HG02610 (cell line): ENCODE data around the gene NOSIP.
A peak's percentile ranks its signal among the peaks of the same experiment; 100 is the strongest.
"Not testable (repeated sequence)": the region's sequence is repeated elsewhere in the genome, so short reads cannot be mapped to it uniquely, and the experiment has no call there.

ENCODE experiments used
- ATAC-seq: cut with Tn5 transposase; IDR thresholded peaks from one replicate; pipeline ENCODE4 v1.9.1; 2021; ENCODE audit warnings: mild to moderate bottlenecking, moderate library complexity; ENCODE audit not compliant: unreplicated experiment

Gene NOSIP, protein sequence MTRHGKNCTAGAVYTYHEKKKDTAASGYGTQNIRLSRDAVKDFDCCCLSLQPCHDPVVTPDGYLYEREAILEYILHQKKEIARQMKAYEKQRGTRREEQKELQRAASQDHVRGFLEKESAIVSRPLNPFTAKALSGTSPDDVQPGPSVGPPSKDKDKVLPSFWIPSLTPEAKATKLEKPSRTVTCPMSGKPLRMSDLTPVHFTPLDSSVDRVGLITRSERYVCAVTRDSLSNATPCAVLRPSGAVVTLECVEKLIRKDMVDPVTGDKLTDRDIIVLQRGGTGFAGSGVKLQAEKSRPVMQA

DNA sequence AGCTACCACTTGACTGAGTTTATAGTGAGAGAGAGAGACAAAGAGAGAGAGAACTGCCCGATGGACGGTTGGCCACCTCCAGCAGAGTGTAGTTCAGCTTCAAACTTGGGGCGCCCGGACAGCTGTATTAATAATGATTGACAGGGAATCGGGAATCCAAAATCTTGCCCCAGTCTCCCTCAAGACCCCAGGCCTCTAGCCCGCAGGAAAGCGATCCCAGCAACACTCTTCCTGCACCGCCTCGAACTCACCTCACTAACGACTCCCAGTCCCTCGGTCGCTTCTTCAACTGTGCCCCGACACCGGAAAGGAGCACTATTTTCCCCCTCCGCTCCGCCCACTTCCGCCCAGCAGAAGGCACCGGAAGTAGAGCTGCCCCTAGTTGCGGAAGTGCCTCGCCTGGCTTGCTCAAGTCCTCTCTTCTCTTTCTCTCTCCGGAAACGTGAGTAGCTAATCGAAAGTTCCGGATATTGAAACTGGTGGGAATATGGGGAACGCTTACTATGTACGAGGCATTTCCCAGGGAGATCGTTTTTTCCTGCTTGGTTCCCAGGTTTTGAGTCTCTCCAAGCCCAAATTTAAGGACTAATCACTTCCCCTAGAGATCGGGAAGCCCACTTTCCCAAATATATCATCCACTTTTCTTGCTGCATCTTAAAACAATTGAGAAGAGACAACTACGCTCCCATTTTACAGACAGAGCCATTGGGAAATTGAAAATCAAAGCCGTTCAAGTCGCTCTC, at the start of gene NOSIP:
Gene NOSIP, minus strand, starts transcription at position 293 of the 743 bp plus-strand sequence. CDS start 19,865 bp downstream, outside the sequence.
- ATAC-seq, result peak; percentile 85

DNA sequence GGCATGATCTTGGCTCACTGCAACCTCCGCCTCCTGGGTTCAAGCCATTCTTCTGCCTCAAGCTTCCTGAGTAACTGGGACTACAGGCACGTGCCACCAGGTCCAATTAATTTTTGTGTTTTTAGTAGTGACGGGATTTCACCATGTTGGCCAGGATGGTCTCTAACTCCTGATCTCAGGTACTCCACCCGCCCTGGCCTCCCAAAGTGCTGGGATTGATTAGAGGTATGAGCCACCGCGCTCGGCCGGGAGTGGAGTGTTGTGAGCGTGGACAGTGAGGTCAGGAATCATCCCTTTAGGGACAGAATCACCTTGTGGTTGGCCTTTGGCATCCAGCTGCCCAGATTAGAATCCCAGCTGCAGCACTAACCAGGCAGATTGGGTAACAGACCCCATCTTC, 49.3 kb upstream of the NOSIP start:
- no peak for ATAC-seq

DNA sequence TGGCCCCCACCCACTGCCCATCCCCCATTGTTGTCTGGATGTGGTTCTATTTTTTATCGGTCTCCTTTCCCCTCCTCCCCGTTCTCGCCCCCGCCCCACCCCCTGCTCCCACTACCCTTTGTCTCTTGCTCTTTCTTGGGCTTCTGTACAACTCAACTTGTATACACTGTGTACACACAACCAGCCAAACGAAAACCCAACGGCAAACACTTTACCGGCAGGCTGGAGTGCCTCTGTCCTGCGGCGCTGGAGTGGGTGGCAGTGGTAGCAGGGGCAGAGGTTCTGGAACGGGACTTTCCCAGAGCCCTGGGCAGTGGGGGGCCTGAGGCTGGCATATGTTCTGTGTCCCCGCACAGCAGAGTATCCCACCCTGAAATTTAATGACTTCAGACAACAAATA, 45.9 kb upstream of the NOSIP start:
- no peak for ATAC-seq

DNA sequence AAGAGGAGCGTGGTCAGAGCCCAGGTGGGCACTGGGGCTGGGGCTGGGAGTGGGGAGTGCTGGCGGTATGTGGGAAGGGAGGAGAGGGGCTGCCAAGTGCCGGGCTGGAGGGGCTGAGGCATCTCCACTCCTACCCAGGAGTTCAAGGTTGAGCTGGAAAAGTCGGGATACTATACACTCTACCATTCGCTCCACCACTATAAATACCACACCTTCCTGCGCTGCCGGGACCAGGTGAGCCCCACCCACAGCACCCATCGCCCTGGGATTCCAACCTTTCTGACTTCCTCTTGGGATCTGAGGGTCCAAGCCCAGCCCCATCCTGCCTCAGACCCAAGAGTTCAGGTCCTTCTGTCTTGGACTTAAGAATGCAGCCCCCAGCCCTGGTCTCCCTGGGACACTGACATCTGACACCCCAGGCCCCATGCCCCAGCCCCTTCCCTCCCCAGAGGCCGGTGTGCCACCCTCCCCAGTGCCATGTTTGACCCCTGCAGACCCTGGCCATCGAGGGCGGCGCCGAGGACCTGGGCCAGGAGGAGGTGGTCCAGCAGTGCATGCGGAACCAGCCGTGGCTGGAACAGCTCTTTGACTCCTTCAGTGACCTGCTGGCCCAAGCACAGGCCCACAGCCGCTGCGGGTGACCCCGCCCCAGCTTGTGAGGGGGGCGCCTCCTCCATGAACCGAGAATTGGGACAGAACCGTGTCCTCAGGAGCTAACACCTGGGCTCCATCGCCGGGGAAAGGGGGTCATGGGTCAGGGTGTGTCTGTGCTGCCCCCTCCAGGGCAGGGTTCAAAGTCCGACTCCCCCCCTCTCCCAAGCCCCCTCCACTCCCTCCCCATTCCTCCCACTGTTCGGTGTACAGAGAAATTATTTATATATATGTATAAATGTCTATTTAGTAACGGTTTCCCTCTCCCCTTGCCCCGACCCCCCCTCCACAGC, 44.9 kb upstream of the NOSIP start:
- ATAC-seq, result no peak

DNA sequence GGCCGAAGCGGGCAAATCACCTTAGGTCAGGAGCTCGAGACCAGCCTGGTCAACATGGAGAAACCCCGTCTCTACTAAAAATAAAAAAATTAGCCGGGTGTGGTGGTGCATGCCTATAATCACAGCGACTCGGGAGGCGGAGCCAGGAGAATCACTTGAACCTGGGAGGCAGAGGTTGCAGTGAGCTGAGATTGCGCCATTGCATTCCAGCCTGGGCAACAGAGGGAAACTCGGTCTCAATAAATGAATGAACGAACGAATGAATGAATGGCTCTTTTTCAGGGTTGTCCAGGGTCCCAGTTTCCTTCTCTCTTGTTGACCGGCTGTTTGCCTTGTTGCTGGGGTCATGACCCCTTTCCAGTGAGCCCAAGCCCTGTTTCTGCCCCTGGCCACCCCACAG, 37.5 kb upstream of the NOSIP start:
- not testable (repeated sequence) for ATAC-seq

DNA sequence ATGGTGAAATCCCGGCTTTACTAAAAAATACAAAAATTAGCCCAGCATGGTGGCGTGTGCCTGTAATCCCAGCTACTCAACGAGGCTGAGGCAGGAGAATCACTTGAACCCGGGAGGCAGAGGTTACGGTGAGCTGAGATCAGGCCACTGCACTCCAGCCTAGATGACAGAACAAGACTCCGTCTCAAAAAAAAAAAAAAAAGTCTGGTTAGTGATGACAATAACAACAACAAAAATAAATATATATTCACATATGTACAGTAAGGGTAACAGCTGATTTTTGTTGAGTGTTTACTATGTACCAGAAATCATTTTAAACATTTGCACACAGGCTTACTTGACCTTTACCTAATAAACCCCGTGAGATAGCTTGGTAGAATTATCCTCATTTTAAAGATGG, 36.6 kb upstream of the NOSIP start:
- no peak for ATAC-seq

DNA sequence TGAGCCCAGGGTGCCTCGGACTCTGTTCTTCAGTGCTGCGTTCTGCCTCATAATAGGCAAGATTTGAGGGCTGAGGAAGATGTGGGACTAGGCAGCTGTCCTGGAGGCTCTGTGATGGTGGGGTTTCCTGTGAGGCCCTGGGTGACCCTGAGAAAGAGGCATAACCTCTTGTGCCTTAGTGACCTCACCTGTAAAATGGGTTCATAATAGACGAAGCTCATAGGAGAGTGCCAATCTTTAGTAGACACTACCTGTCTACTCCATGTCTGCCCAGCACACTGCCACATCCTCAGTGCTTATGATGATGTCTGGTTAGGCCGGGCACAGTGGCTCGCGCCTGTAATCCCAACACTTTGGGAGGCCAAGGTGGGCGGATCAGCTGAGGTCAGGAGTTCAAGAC, 36.2 kb upstream of the NOSIP start:
- ATAC-seq, result no peak

DNA sequence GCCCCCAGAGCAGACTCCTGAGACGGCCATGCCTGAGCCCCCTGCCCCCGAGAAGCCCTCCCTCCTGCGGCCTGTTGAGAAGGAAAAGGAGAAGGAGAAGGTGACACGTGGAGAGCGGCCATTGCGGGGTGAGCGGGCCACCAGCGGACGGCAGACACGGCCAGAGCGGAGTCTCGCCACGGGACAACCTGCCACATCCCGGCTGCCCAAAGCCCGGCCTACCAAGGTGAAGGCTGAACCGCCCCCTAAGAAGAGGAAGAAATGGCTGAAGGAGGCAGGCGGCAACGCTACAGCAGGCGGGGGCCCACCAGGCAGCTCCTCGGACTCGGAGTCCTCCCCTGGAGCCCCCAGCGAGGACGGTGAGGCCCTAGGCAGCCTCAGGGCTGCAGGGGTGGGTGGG, 35.5 kb upstream of the NOSIP start:
- ATAC-seq, result no peak

DNA sequence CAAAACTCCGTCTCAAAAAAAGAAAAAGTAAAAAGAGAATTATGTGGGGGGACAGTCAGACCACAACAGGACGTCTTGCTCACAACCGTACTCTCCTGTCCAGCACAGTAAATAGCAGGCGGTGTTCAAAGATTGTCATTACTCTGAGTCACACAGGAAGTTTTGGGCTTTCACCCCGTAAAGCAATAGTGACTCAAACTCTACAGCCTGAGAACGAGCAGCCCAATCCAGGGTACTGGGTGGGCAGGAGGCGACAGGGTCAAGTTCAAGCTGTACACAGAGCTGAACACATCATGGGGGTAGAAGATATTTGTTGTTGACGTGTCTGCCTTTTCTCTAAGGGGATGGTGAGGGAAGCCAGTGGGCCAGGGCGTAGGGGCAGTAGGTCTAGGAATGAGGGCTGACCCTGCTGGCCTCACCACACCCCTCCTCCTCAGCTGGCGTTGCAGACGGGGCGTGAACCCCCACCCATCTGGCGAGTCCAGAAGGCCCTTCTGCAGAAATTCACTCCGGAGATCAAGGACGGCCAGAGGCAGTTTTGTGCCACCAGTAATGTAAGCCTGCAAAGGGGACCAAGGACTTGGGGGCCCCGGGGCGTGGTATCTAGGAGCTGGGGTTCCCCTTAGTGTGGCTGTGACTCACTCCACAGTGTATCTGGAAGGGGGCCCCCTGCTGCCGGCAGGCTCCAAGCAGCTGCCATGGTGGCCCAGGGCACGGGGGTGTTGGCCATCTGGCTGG, 33.9 kb upstream of the NOSIP start:
- no peak for ATAC-seq

DNA sequence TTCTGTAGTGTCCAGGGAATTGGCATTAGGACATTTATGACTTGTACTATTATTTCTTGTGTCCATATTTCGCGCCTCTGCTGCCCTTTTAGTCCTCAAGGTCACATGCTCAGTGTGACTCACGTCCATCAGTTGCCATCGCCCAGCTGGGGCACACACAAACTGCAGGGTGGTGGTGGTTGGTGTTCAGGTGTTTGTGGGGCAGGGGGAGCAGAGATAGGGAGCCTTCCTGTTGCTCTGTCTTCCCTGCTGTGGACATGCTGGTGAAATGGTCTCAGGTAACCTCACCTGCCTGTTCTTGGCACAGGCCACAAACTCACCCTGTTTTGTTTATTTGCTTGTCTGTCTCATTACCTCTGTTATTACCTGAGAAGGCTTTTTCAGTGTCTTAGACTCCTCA, 33.0 kb upstream of the NOSIP start:
- ATAC-seq, result no peak

DNA sequence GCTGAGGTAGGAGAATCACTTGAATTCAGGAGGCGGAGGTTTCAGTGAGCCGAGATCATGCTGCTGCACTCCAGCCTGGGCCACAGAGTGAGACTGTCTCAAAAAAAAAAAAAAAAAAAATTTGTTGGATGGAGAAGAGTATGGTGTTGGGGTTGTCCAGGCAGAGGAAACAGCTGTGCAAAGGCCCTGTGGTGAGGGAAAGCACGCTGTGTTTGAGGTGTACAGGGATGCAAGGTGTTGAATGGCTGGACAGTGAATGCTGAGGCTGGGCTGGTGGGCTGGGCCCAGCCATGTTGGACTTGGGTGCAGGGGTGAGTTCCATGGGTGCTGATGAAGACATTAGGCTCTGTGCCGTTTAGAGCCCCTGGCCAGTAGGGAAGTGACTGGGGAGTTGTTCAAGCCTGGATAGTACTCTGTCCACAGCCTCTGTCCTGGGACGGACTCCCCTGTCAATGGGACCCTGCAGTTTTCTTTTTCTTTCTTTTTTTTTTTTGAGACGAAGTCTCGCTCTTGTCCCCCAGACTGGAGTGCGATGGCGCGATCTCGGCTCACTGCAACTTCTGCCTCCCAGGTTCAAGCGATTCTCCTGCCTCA, 29.2 kb upstream of the NOSIP start:
- ATAC-seq, result no peak

DNA sequence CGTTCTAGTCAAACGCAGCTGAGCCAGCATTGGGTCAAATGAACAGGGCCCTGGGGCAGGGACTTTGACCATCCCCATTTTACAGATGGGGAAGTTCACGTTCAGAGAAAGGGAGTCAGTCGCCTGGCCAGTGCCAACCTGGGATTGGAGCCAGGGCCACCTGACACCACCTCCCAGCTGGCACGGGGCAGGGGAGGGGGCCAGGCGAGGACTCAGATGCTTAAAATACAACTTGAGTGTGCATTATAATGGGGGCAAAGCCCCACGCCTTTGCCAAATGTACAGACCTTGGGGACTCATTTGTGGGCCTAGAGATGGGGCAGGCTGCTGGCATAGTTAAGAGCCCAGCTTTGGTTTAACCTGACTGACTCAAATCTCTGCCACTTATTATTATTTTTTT, 25.2 kb upstream of the NOSIP start:
- no peak for ATAC-seq

DNA sequence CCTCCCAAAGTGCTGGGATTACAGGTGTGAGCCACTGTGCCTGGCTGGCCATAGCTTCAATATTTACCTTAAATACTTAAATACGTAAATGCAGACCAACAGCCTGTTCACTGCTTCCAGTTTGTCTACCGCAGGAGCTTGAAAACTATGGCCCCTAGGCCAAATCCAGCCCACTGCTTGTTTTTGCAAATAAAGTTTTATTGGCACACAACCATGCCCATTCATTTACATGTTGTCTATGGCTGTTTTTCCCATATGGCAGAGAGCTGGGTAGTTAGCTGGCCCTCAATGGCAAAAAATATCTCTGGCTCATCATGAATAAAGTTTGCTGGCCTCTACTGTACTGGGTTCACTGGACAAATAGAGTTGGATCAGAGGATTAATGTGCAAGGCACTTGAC, 22.4 kb upstream of the NOSIP start:
- no peak for ATAC-seq

DNA sequence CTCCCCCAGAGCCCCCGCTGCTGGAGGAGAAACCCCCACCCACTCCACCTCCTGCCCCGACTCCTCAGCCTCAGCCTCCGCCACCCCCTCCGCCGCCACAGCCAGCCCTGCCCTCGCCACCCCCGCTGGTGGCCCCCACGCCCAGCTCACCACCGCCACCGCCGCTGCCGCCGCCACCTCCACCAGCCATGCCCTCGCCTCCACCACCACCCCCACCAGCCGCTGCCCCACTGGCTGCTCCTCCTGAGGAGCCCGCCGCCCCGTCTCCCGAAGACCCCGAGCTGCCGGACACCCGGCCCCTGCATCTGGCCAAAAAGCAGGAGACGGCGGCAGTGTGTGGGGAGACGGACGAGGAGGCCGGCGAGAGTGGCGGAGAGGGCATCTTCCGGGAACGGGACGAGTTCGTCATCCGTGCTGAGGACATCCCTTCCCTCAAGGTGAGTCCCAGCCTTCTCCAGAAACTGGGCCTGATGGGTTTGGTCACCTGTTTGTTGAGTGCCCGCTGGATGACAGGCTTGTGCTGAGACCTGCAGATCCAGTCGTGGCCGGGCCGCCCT, 21.2 kb upstream of the NOSIP start:
- ATAC-seq, result no peak

DNA sequence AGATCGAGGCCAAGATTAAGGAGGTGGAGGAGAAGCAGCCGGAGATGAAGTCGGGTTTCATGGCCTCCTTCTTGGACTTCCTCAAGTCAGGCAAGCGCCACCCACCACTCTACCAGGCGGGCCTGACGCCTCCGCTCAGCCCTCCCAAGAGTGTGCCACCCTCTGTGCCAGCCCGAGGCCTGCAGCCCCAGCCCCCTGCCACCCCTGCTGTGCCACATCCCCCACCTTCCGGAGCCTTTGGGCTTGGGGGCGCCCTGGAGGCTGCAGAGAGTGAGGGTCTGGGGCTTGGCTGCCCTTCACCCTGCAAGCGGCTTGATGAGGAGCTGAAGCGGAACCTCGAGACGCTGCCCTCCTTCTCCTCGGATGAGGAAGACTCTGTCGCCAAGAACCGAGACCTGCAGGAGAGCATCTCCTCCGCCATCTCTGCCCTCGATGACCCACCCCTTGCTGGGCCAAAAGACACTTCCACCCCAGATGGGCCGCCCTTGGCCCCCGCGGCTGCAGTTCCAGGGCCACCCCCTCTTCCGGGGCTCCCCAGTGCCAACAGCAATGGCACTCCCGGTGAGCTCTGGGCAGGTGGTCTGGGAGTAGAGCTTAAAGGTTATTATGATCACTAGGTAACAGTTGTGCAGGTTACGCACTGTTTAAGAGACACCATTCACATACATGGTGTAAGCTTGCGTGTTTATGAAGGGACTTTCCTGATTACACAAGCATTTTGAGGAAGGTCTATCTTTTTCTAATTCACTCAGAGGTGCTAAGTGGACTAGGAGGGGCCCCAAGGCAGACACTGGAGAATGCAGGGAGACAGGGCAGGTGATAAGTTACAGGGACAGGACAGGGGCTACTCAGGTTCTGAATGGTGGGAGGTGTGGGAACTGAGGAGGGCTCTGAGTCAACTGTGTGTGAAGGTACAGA, 19.3 kb upstream of the NOSIP start:
- no peak for ATAC-seq

DNA sequence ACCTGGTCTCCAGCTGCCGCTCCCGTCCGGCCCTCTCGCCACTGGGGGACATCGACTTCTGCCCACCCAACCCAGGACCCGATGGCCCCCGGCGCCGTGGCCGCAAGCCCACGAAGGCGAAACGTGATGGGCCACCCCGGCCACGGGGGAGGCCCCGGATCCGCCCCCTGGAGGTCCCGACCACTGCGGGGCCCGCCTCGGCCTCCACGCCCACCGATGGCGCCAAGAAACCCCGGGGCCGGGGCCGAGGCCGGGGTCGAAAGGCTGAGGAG, 17.3 kb upstream of the NOSIP start:
- no peak for ATAC-seq

DNA sequence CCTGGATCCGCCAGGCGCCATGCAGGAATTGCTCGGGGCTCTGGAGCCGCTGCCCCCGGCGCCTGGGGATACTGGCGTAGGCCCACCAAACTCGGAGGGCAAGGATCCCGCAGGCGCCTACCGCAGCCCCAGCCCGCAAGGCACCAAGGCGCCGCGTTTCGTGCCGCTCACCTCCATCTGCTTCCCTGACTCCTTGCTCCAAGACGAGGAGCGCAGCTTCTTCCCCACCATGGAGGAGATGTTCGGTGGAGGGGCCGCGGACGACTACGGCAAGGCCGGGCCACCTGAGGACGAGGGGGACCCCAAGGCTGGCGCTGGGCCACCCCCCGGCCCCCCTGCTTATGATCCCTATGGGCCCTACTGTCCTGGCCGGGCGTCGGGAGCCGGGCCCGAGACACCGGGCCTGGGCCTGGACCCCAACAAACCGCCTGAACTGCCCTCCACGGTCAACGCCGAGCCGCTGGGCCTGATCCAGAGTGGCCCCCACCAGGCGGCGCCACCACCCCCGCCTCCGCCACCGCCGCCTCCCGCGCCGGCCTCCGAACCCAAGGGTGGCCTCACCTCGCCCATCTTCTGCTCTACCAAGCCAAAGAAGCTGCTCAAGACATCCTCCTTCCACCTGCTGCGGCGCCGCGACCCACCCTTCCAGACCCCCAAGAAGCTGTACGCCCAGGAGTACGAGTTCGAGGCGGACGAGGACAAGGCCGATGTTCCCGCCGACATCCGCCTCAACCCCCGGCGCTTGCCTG, 16.8 kb upstream of the NOSIP start:
- no peak for ATAC-seq

DNA sequence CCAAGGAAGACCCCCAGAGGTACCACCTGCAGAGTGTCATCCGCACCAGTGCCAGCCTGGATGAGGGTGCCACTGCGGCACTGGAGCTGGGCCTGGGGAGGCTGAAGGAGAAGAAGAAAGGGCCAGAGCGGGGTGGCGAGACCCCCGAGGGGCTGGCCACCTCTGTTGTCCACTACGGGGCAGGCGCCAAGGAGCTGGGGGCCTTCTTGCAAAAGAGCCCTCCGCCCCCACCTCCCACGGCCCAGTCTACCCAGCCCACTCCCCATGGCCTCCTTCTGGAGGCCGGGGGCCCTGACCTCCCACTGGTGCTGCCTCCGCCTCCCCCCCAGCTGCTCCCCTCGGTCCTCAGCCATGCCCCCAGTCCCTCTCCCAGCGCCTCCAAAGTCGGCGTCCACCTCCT, 16.1 kb upstream of the NOSIP start:
- no peak for ATAC-seq
